NT2/D1 (cell line): ENCODE data around the gene MARCHF9.

ENCODE experiments used
- DNase-seq: peaks from one replicate; pipeline ENCODE4 v3.0.0-alpha.2; 2011; ENCODE audit warnings: low read depth, low spot score
- H3K27me3 ChIP-seq: 2 replicates; pipeline ENCODE4 v1.6.0; 2011; ENCODE audit warnings: mild to moderate bottlenecking; ENCODE audit not compliant: insufficient read length, insufficient read depth
- H3K36me3 ChIP-seq: 2 replicates; pipeline ENCODE4 v1.6.1; 2011; ENCODE audit warnings: mild to moderate bottlenecking, low read length, mixed read lengths; ENCODE audit not compliant: insufficient read depth, insufficient read length
- H3K4me1 ChIP-seq: 2 replicates; pipeline ENCODE4 v1.5.1; 2011; ENCODE audit not compliant: insufficient read depth, insufficient read length
- H3K4me3 ChIP-seq: 2 replicates; pipeline ENCODE4 v1.5.1; 2011; ENCODE audit warnings: low read depth; ENCODE audit not compliant: insufficient read length
- H3K9ac ChIP-seq: 2 replicates; pipeline ENCODE4 v1.6.0; 2011; ENCODE audit warnings: low read depth; ENCODE audit not compliant: insufficient read length
- H3K9me3 ChIP-seq: 2 replicates; pipeline ENCODE4 v1.5.1; 2011; ENCODE audit warnings: mild to moderate bottlenecking, low read length; ENCODE audit not compliant: insufficient read depth
- SUZ12 ChIP-seq: IDR thresholded peaks from 2 replicates; pipeline ENCODE4 v1.6.1; 2011; ENCODE audit not compliant: insufficient read length, insufficient read depth; ENCODE audit errors: extremely low read depth
- YY1 ChIP-seq: IDR thresholded peaks from 2 replicates; pipeline ENCODE4 v1.6.1; 2011; ENCODE audit not compliant: insufficient read length, insufficient read depth
- ZNF274 ChIP-seq: IDR thresholded peaks from 2 replicates; pipeline ENCODE4 v1.6.1; 2011; ENCODE audit warnings: mild to moderate bottlenecking, low read depth, low read length

Gene MARCHF9

DNA sequence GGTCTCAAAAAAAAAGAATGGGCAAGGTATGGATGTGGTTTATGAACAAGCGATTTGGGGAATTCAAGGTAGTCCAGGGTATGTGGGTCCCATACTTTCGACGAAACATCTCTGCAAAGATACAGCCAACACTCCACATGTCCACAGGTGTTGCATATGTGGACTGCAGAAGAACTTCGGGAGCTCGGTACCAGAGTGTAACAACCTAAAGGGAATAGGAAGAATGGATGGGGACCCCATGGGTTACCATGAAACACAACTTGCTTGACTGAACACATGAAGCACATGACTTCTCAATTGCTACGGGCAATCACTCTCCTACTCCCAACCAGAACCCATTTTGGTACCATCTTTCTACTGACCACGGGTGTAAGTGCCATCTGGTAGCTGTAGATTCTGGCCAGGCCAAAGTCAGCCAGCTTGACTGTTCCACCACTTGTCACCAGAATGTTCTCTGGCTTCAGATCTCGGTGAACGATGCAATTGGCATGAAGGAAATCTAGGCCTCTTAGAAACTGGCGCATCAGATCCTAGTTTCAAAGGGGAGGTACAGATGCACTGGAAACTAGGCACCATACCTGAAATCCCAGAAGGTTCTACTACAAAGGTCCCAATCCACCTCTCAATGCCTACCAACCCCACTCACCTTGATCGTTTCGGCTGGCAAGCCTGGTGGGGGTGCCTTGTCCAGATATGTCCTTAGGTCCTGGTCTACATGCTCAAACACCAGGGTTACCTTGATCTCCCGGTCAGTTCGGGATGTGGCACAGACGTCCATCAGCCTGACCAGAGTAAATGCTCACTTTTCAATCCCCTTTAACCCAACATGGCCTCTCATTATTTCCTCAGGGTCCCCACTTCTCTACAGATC lies 4.1 kb upstream of the MARCHF9 start:
- Histone ChIP-seq H3K4me1 (peaks cover 5% of the 10 kb centered on the region), H3K9ac (peak overlapping the region; percentile 95), H3K4me3 (peak overlapping the region; percentile 99), H3K27me3 (peaks cover 27% of the 10 kb centered on the region), H3K36me3 (peaks cover 56% of the 10 kb centered on the region), H3K9me3 (no peaks in the 10 kb centered on the region)
- no peak for DNase-seq
- TF ChIP-seq SUZ12 (no peak), YY1 (no peak), ZNF274 (no peak)

- Histone ChIP-seq H3K36me3 (peaks cover 50% of the 10 kb centered on the region), H3K27me3 (peaks cover 33% of the 10 kb centered on the region), H3K4me3 (peak overlapping the region; percentile 99), H3K4me1 (peaks cover 5% of the 10 kb centered on the region), H3K9ac (peak overlapping the region; percentile 95), H3K9me3 (no peaks in the 10 kb centered on the region)
- no peak for DNase-seq
- TF ChIP-seq YY1: no peak
- no peak for TF ChIP-seq ZNF274
- TF ChIP-seq SUZ12: no peak
Observed at GRCh38 chr12:57751432-57751787, 3.5 kb upstream of the MARCHF9 start.

DNA sequence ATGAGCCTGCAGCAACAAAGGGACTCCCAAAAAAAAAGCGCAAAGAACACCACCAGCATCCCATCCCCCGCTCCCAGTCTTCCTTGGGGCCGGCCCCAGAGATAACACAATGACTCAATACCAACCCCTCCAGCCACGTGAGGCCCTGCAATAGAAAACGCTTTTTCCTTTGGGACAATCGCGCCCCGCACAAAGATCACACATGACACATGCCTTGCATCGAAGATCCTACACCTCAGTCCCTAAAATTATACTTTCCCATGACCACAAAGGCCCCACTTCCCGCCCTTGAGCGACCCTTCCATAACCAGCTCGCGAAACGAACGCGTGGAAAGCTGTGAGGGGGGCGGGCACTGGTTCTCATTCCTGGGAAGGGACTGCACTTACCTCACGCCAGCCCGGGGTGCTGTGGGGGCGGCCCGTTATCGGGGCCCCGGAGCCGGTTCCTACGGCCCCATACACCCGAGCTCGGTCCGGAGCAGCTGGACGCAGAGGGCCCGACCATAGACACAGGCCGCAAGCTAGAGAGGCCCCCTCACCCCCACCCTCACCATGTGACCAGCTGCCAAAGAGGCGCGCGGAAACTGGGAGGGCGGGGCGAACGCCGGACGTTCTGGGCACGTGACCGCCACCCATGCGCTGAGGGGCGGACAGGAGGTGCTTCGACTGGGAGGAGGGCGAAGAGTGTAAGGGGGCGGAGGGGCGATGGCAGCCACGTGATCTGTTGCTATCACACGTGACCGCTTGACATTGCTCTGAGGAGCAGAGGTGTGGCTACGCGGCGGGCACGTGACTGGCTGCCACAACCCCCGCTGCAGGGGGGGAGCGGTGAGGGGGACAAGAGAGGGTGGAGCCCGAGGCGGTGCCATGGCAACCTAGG lies 2.9 kb upstream of the MARCHF9 start, which contains the start of gene CDK4:
Gene CDK4, minus strand, starts transcription at position 523 of the 880 bp plus-strand sequence. CDS start 593 bp downstream, outside the sequence.
- no peak for TF ChIP-seq SUZ12
- TF ChIP-seq ZNF274: no peak
- peaks cover 44% of the 10 kb centered on the region for H3K36me3 ChIP-seq
- H3K9ac ChIP-seq: peak within 1 kb of the TSS; percentile 95
- H3K27me3 ChIP-seq: peaks cover 40% of the 10 kb centered on the region
- H3K9me3 ChIP-seq: no peaks in the 10 kb centered on the region
- peak within 1 kb of the TSS; percentile 99 for H3K4me3 ChIP-seq
- peaks cover 7% of the 10 kb centered on the region for H3K4me1 ChIP-seq
- peak; percentile 99 for DNase-seq

- peaks cover 7% of the 10 kb centered on the region for H3K4me1 ChIP-seq
- no peak overlapping the region for H3K9ac ChIP-seq
- TF ChIP-seq YY1: no peak
- H3K36me3 ChIP-seq: peaks cover 38% of the 10 kb centered on the region
- H3K27me3 ChIP-seq: peaks cover 45% of the 10 kb centered on the region
- no peaks in the 10 kb centered on the region for H3K9me3 ChIP-seq
- no peak for DNase-seq
- no peak overlapping the region for H3K4me3 ChIP-seq
Observed at GRCh38 chr12:57752668-57753000, 2.3 kb upstream of the MARCHF9 start.

DNA sequence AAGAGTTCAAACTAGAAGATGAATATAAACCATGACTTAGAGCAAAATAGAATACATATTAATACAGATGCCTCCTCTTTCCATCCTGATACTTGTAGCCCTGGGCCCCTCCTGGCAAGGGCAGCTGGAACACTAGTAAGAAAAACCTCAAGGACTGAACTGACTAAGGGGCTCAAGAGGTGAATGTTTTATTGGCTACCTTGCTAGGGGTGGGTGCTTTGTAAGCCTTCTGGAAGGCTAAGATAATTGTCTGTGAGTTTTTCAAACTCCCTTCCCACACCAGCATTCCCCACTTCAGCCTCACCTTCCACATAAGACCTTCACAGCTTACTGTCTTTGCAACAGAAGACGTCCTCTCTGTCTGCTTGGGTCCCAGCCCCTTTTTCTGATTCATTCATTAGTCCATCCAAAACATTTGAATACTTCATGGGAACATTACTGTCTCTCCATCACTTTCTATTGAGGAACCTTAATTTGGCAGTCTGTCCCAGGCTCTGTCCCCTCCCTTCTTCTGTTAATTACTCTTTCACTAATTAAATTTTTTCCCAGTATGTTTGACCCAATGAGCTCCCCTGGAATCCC lies 1.1 kb upstream of the MARCHF9 start:
- H3K27me3 ChIP-seq: peaks cover 57% of the 10 kb centered on the region
- DNase-seq: no peak
- peaks cover 27% of the 10 kb centered on the region for H3K36me3 ChIP-seq
- H3K9ac ChIP-seq: no peak overlapping the region
- H3K4me1 ChIP-seq: peaks cover 7% of the 10 kb centered on the region
- H3K4me3 ChIP-seq: no peak overlapping the region
- TF ChIP-seq YY1 (no peak), ZNF274 (no peak), SUZ12 (no peak)
- no peaks in the 10 kb centered on the region for H3K9me3 ChIP-seq

GRCh38 chr12:57755194-57755453 lies 221 bp downstream of the MARCHF9 start:
- no peak for DNase-seq
- peaks cover 14% of the 10 kb centered on the region for H3K36me3 ChIP-seq
- H3K4me3 ChIP-seq: peak overlapping the region; percentile 31
- TF ChIP-seq YY1 (no peak), SUZ12 (no peak), ZNF274 (no peak)
- peaks cover 60% of the 10 kb centered on the region for H3K27me3 ChIP-seq
- peaks cover 7% of the 10 kb centered on the region for H3K4me1 ChIP-seq
- H3K9me3 ChIP-seq: no peaks in the 10 kb centered on the region
- no peak overlapping the region for H3K9ac ChIP-seq

GRCh38 chr12:57755454-57756372 lies 810 bp downstream of the MARCHF9 start:
- Histone ChIP-seq H3K27me3 (peaks cover 60% of the 10 kb centered on the region), H3K9ac (peak overlapping the region; percentile 44)
- DNase-seq: no peak

More at GRCh38 chr12:57755454-57756372, 810 bp downstream of the MARCHF9 start:
- peak overlapping the region; percentile 35 for H3K4me3 ChIP-seq
- peaks cover 8% of the 10 kb centered on the region for H3K36me3 ChIP-seq
- peaks cover 6% of the 10 kb centered on the region for H3K4me1 ChIP-seq
- peak; percentile 83 for TF ChIP-seq SUZ12
- TF ChIP-seq ZNF274: no peak
- no peak for TF ChIP-seq YY1
- no peaks in the 10 kb centered on the region for H3K9me3 ChIP-seq
